ENCODE measurements around the gene FRAT1.
A peak's percentile ranks its signal among the peaks of the same experiment; 100 is the strongest.

The FRAT1 gene

GRCh38 chr10:97320480-97321031, 1.5 kb downstream of the FRAT1 start:
- H3K4me1 ChIP-seq (ENCODE audit: insufficient read depth, low read length): peaks cover 20% of the 10 kb centered on the region
- H3K4me3 ChIP-seq (ENCODE audit: low read length): peak overlapping the region; percentile 69

GRCh38 chr10:97321032-97321803, 2.1 kb downstream of the FRAT1 start:
- no peaks in the 10 kb centered on the region for H3K36me3 ChIP-seq (ENCODE audit: insufficient read depth, low read length)
- H3K27me3 ChIP-seq (ENCODE audit: insufficient read depth, low read length): no peaks in the 10 kb centered on the region
- no peak overlapping the region for H3K4me3 ChIP-seq (ENCODE audit: low read length)
- H3K4me1 ChIP-seq (ENCODE audit: insufficient read depth, low read length): peaks cover 20% of the 10 kb centered on the region
- no peak overlapping the region for H2AFZ ChIP-seq (ENCODE audit: low read depth, low read length)
- H3K9me3 ChIP-seq (ENCODE audit: low read length): peaks cover 2% of the 10 kb centered on the region

More at GRCh38 chr10:97320480-97321031, 1.5 kb downstream of the FRAT1 start:
- Histone ChIP-seq H3K36me3 (ENCODE audit: insufficient read depth, low read length) (no peaks in the 10 kb centered on the region), H2AFZ (ENCODE audit: low read depth, low read length) (no peak overlapping the region), H3K27me3 (ENCODE audit: insufficient read depth, low read length) (peaks cover 4% of the 10 kb centered on the region), H3K9me3 (ENCODE audit: low read length) (peaks cover 2% of the 10 kb centered on the region)

- no peak overlapping the region for H3K4me3 ChIP-seq (ENCODE audit: low read length)
- peaks cover 20% of the 10 kb centered on the region for H3K4me1 ChIP-seq (ENCODE audit: insufficient read depth, low read length)
- H3K27me3 ChIP-seq (ENCODE audit: insufficient read depth, low read length): no peaks in the 10 kb centered on the region
- H3K36me3 ChIP-seq (ENCODE audit: insufficient read depth, low read length): no peaks in the 10 kb centered on the region
- no peak overlapping the region for H2AFZ ChIP-seq (ENCODE audit: low read depth, low read length)
- peaks cover 2% of the 10 kb centered on the region for H3K9me3 ChIP-seq (ENCODE audit: low read length)
Measured at GRCh38 chr10:97321804-97322190, 2.7 kb downstream of the FRAT1 start.

GRCh38 chr10:97323501-97323900, 4.4 kb downstream of the FRAT1 start:
- Histone ChIP-seq H3K4me3 (ENCODE audit: low read length) (no peak overlapping the region), H2AFZ (ENCODE audit: low read depth, low read length) (no peak overlapping the region), H3K4me1 (ENCODE audit: insufficient read depth, low read length) (peaks cover 19% of the 10 kb centered on the region), H3K9me3 (ENCODE audit: low read length) (peaks cover 2% of the 10 kb centered on the region), H3K27me3 (ENCODE audit: insufficient read depth, low read length) (no peaks in the 10 kb centered on the region), H3K36me3 (ENCODE audit: insufficient read depth, low read length) (no peaks in the 10 kb centered on the region)

GRCh38 chr10:97325754-97326153, 6.7 kb downstream of the FRAT1 start:
- H3K4me1 ChIP-seq (ENCODE audit: insufficient read depth, low read length): peaks cover 7% of the 10 kb centered on the region
- peaks cover 2% of the 10 kb centered on the region for H3K9me3 ChIP-seq (ENCODE audit: low read length)
- H3K27me3 ChIP-seq (ENCODE audit: insufficient read depth, low read length): no peaks in the 10 kb centered on the region
- no peak overlapping the region for H3K4me3 ChIP-seq (ENCODE audit: low read length)
- no peak overlapping the region for H2AFZ ChIP-seq (ENCODE audit: low read depth, low read length)
- H3K36me3 ChIP-seq (ENCODE audit: insufficient read depth, low read length): peaks cover 2% of the 10 kb centered on the region

GRCh38 chr10:97327348-97328294, 8.6 kb downstream of the FRAT1 start:
- H3K36me3 ChIP-seq (ENCODE audit: insufficient read depth, low read length): peaks cover 2% of the 10 kb centered on the region
- H3K27me3 ChIP-seq (ENCODE audit: insufficient read depth, low read length): no peaks in the 10 kb centered on the region
- H2AFZ ChIP-seq (ENCODE audit: low read depth, low read length): no peak overlapping the region
- H3K4me1 ChIP-seq (ENCODE audit: insufficient read depth, low read length): peaks cover 9% of the 10 kb centered on the region
- no peak overlapping the region for H3K4me3 ChIP-seq (ENCODE audit: low read length)
- no peaks in the 10 kb centered on the region for H3K9me3 ChIP-seq (ENCODE audit: low read length)

- Histone ChIP-seq H3K4me3 (ENCODE audit: low read length) (no peak overlapping the region), H3K9me3 (ENCODE audit: low read length) (no peaks in the 10 kb centered on the region), H3K4me1 (ENCODE audit: insufficient read depth, low read length) (peaks cover 15% of the 10 kb centered on the region), H2AFZ (ENCODE audit: low read depth, low read length) (no peak overlapping the region), H3K27me3 (ENCODE audit: insufficient read depth, low read length) (no peaks in the 10 kb centered on the region), H3K36me3 (ENCODE audit: insufficient read depth, low read length) (peaks cover 2% of the 10 kb centered on the region)
Measured at GRCh38 chr10:97328646-97329453, 9.8 kb downstream of the FRAT1 start.

GRCh38 chr10:97329766-97330165, 10.7 kb downstream of the FRAT1 start:
- Histone ChIP-seq H3K4me1 (ENCODE audit: insufficient read depth, low read length) (peaks cover 15% of the 10 kb centered on the region), H3K4me3 (ENCODE audit: low read length) (no peak overlapping the region), H3K36me3 (ENCODE audit: insufficient read depth, low read length) (peaks cover 2% of the 10 kb centered on the region), H2AFZ (ENCODE audit: low read depth, low read length) (no peak overlapping the region), H3K9me3 (ENCODE audit: low read length) (no peaks in the 10 kb centered on the region), H3K27me3 (ENCODE audit: insufficient read depth, low read length) (no peaks in the 10 kb centered on the region)

GRCh38 chr10:97331153-97331703, 12.2 kb downstream of the FRAT1 start:
- Histone ChIP-seq H3K4me1 (ENCODE audit: insufficient read depth, low read length) (peaks cover 19% of the 10 kb centered on the region), H3K9me3 (ENCODE audit: low read length) (no peaks in the 10 kb centered on the region), H3K4me3 (ENCODE audit: low read length) (no peak overlapping the region), H3K36me3 (ENCODE audit: insufficient read depth, low read length) (peaks cover 2% of the 10 kb centered on the region), H3K27me3 (ENCODE audit: insufficient read depth, low read length) (no peaks in the 10 kb centered on the region), H2AFZ (ENCODE audit: low read depth, low read length) (no peak overlapping the region)

- peak overlapping the region; percentile 78 for H3K4me3 ChIP-seq (ENCODE audit: low read length)
- H2AFZ ChIP-seq (ENCODE audit: low read depth, low read length): no peak overlapping the region
- no peaks in the 10 kb centered on the region for H3K27me3 ChIP-seq (ENCODE audit: insufficient read depth, low read length)
- H3K9me3 ChIP-seq (ENCODE audit: low read length): no peaks in the 10 kb centered on the region
- peaks cover 2% of the 10 kb centered on the region for H3K36me3 ChIP-seq (ENCODE audit: insufficient read depth, low read length)
- peaks cover 34% of the 10 kb centered on the region for H3K4me1 ChIP-seq (ENCODE audit: insufficient read depth, low read length)
Measured at GRCh38 chr10:97332591-97333350, 13.7 kb downstream of the FRAT1 start.

- Histone ChIP-seq H3K4me1 (ENCODE audit: insufficient read depth, low read length) (peaks cover 40% of the 10 kb centered on the region), H3K36me3 (ENCODE audit: insufficient read depth, low read length) (peaks cover 2% of the 10 kb centered on the region), H2AFZ (ENCODE audit: low read depth, low read length) (peak overlapping the region; percentile 50), H3K27me3 (ENCODE audit: insufficient read depth, low read length) (no peaks in the 10 kb centered on the region), H3K4me3 (ENCODE audit: low read length) (peak overlapping the region; percentile 78), H3K9me3 (ENCODE audit: low read length) (no peaks in the 10 kb centered on the region)
Measured at GRCh38 chr10:97333351-97333600, 14.2 kb downstream of the FRAT1 start.

All from neuron (in vitro differentiated cells).